ENCODE measurements around the gene COL5A3.

Gene COL5A3

GRCh38 chr19:9966024-9966423 is 44.3 kb downstream of the COL5A3 start:
- TF ChIP-seq, protein P1, sequence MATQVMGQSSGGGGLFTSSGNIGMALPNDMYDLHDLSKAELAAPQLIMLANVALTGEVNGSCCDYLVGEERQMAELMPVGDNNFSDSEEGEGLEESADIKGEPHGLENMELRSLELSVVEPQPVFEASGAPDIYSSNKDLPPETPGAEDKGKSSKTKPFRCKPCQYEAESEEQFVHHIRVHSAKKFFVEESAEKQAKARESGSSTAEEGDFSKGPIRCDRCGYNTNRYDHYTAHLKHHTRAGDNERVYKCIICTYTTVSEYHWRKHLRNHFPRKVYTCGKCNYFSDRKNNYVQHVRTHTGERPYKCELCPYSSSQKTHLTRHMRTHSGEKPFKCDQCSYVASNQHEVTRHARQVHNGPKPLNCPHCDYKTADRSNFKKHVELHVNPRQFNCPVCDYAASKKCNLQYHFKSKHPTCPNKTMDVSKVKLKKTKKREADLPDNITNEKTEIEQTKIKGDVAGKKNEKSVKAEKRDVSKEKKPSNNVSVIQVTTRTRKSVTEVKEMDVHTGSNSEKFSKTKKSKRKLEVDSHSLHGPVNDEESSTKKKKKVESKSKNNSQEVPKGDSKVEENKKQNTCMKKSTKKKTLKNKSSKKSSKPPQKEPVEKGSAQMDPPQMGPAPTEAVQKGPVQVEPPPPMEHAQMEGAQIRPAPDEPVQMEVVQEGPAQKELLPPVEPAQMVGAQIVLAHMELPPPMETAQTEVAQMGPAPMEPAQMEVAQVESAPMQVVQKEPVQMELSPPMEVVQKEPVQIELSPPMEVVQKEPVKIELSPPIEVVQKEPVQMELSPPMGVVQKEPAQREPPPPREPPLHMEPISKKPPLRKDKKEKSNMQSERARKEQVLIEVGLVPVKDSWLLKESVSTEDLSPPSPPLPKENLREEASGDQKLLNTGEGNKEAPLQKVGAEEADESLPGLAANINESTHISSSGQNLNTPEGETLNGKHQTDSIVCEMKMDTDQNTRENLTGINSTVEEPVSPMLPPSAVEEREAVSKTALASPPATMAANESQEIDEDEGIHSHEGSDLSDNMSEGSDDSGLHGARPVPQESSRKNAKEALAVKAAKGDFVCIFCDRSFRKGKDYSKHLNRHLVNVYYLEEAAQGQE (IDR thresholded peaks at IDR 0.05; ENCODE audit: low read depth), result no peak
- TF ChIP-seq FOXM1 (IDR thresholded peaks at IDR 0.05; ENCODE audit: borderline replicate concordance, low read depth), result no peak
- TF ChIP-seq USF1 (IDR thresholded peaks at IDR 0.05), result no peak
- TF ChIP-seq CEBPB (IDR thresholded peaks at IDR 0.05), result no peak
- TF ChIP-seq NFIC (IDR thresholded peaks at IDR 0.05), result no peak
- no peak for TF ChIP-seq TAF1 (IDR thresholded peaks at IDR 0.05; ENCODE audit: low read depth)
- TF ChIP-seq RAD21 (IDR thresholded peaks at IDR 0.05; ENCODE audit: low read depth), result no peak
- no peak for TF ChIP-seq CREB1 (IDR thresholded peaks at IDR 0.05; ENCODE audit: low read depth)
- no peak for TF ChIP-seq YY1 (IDR thresholded peaks at IDR 0.05; ENCODE audit: low read depth)
- TF ChIP-seq TCF12 (IDR thresholded peaks at IDR 0.05; ENCODE audit: low read depth), result no peak
- TF ChIP-seq ZBTB7A (IDR thresholded peaks at IDR 0.05; ENCODE audit: low read depth), result no peak
- TF ChIP-seq EP300 (IDR thresholded peaks at IDR 0.05; ENCODE audit: borderline replicate concordance), result no peak
- no peak for TF ChIP-seq EGR1 (IDR thresholded peaks at IDR 0.05)

GRCh38 chr19:9962623-9963290 is 47.5 kb downstream of the COL5A3 start:
- TF ChIP-seq EGR1 (IDR thresholded peaks at IDR 0.05) (no peak), USF1 (IDR thresholded peaks at IDR 0.05) (no peak), RAD21 (IDR thresholded peaks at IDR 0.05; ENCODE audit: low read depth) (no peak), ZBTB7A (IDR thresholded peaks at IDR 0.05; ENCODE audit: low read depth) (no peak), YY1 (IDR thresholded peaks at IDR 0.05; ENCODE audit: low read depth) (no peak), TEAD4 (IDR thresholded peaks at IDR 0.05) (no peak), NFIC (IDR thresholded peaks at IDR 0.05) (no peak), CEBPB (IDR thresholded peaks at IDR 0.05) (no peak), CREB1 (IDR thresholded peaks at IDR 0.05; ENCODE audit: low read depth) (no peak), EP300 (IDR thresholded peaks at IDR 0.05; ENCODE audit: borderline replicate concordance) (no peak), TCF12 (IDR thresholded peaks at IDR 0.05; ENCODE audit: low read depth) (no peak)
- TF ChIP-seq, protein P2, sequence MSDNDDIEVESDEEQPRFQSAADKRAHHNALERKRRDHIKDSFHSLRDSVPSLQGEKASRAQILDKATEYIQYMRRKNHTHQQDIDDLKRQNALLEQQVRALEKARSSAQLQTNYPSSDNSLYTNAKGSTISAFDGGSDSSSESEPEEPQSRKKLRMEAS (IDR thresholded peaks at IDR 0.05), result no peak
- TF ChIP-seq, protein P1 (IDR thresholded peaks at IDR 0.05; ENCODE audit: low read depth), result no peak

DNA sequence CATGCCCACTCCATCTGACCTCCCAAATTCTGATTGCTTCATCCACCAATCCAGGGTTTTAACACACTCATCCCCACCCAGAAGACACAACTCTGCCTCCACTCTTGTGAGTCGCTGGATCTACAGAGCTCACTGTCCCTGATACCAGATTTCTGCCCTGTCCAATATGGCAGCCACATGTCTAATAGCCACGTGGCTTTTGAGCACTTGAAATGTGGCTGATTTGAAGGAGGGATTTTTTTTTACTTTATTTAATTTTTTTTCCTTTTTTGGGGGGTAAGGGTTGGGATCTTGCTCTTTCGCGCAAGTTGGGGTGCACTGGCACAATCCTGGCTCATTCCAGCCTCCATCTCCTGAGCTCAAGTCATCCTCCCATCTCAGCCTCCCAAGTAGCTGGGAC is 49.2 kb downstream of the COL5A3 start:
- TF ChIP-seq NFIC (IDR thresholded peaks at IDR 0.05) (no peak), ZBTB7A (IDR thresholded peaks at IDR 0.05; ENCODE audit: low read depth) (no peak), CEBPB (IDR thresholded peaks at IDR 0.05) (no peak), TCF12 (IDR thresholded peaks at IDR 0.05; ENCODE audit: low read depth) (no peak), EGR1 (IDR thresholded peaks at IDR 0.05) (no peak)
- TF ChIP-seq, protein P1 (IDR thresholded peaks at IDR 0.05; ENCODE audit: low read depth), result no peak

DNA sequence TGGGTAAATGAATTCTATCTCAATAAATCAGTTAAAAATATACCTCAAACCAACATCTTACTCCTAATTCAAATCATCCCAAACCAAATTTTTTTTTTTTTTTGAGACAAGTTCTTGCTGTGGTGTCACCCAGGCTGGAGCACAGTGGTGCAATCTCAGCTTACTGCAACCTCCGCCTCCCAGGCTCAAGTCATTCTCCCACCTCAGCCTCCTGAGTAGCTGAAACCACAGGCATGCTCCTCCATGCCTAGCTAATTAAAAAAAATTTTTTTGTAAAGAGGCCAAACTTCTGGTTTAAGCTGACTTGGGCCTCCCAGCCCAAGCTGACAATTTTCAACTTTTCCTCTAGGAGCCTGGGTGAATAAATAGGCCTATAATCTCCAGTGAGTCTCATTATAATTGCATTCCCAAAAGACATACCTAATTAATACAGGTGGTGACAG is 51.9 kb downstream of the COL5A3 start:
- no peak for TF ChIP-seq TAF1 (IDR thresholded peaks at IDR 0.05; ENCODE audit: low read depth)
- TF ChIP-seq NFIC (IDR thresholded peaks at IDR 0.05), result no peak
- no peak for TF ChIP-seq CREB1 (IDR thresholded peaks at IDR 0.05; ENCODE audit: low read depth)

DNA sequence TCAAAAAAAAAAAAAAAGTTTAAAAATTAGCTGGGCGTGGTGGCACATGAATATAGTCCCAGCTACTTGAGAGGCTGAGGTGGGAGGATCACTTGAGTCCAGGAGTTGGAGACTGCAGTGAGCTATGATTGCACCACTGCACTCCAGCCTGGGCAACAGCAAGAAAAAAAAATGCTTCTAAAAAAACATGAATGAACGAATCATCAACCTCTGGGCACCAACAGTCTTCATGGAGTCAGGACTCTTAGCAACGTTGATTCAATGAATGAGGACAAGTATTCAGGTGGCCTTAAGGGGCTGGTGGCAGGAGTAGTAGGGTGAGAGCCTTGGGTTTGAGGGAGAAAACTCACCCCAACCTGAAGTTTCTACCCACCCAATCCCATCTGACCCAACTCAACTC is 53.3 kb downstream of the COL5A3 start:
- TF ChIP-seq USF1 (IDR thresholded peaks at IDR 0.05) (no peak), TCF12 (IDR thresholded peaks at IDR 0.05; ENCODE audit: low read depth) (no peak), CEBPB (IDR thresholded peaks at IDR 0.05) (no peak), TAF1 (IDR thresholded peaks at IDR 0.05; ENCODE audit: low read depth) (no peak), CREB1 (IDR thresholded peaks at IDR 0.05; ENCODE audit: low read depth) (no peak), EP300 (IDR thresholded peaks at IDR 0.05; ENCODE audit: borderline replicate concordance) (no peak), YY1 (IDR thresholded peaks at IDR 0.05; ENCODE audit: low read depth) (no peak), RAD21 (IDR thresholded peaks at IDR 0.05; ENCODE audit: low read depth) (no peak), FOXM1 (IDR thresholded peaks at IDR 0.05; ENCODE audit: borderline replicate concordance, low read depth) (no peak), NFIC (IDR thresholded peaks at IDR 0.05) (no peak), TEAD4 (IDR thresholded peaks at IDR 0.05) (no peak), ZBTB7A (IDR thresholded peaks at IDR 0.05; ENCODE audit: low read depth) (no peak), EGR1 (IDR thresholded peaks at IDR 0.05) (no peak)
- TF ChIP-seq, protein P1 (IDR thresholded peaks at IDR 0.05; ENCODE audit: low read depth), result no peak
- TF ChIP-seq, protein P2 (IDR thresholded peaks at IDR 0.05), result no peak

Measured in Ishikawa (cell line).